Stimulated activated CD4-positive, alpha-beta T cell treated with anti-CD3 and anti-CD28 coated beads, TNF-alpha, amount 100 ng/mL, for 24 hours (primary cell): Measurements from ENCODE around the gene AARSD1.
"Not testable (repeated sequence)": the region's sequence is repeated elsewhere in the genome, so short reads cannot be mapped to it uniquely, and the experiment has no call there.

Source experiments
- DNase-seq, 3 experiments: peaks; one replicate each; pipeline ENCODE4 v3.0.0-alpha.2; 2020; ENCODE audit warnings: low read depth in 3 of 3

Gene AARSD1

DNA sequence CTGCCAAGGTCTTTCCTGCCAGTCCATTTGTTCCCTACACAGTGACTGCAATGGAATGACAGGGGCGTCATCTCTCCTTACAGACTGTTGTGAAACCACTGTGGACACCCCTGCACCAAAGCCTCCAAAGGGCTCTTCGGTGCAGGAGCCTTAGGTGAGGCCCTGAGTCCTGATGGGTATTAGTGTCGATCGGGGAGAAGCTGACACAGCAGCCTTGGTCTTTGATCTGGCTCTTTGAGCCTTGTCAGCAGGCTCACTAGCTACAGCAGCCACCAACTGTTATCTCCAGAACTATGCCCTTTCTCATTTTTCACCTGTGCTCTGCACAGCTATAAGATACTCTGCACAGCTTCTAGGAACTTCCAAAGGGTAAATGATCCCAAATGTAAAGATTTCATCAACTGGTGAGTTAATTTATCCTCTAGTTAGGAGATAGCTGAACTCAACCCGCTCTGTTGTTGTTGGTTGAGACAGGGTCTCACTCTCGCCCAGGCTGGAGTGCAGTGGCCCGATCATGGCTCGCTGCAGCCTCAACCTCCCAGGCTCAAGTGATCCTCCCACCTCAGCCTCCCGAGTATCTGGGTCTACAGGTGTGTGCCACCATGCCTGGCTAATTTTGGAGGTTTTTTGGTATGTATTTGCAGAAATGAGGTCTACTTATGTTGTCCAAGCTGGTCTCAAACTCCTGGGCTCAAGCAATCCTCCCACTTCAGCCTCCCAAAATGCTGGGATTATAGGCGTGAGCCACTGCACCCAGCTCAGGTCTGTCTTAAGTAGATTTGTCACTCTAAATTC is 44.0 kb downstream of the AARSD1 start:
- DNase-seq: no peak

DNA sequence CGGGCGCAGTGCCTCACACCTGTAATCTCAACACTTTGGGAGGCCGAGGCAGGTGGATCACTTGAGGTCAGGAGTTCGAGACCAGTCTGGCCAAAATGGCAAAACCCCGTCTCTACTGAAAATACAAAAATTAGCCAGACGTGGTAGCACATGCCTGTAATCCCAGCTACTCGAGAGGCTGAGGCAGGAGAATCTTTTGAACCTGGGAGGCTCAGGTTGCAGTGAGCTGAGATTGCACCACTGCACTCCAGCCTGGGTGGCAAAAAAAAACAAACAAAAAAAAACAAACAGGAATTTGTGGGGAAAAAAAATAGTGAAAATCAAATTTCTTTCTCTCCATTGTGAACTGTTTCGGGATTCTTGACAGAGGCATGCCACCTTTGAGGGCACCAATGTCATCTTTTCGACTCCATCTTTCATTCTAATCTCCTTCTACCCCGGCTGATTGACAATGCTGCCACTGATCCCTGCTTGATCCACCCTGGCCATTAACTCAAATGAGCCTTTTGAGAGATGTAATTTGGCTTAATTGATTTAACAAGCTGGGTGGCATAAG is 44.7 kb downstream of the AARSD1 start:
- DNase-seq: not testable (repeated sequence)

DNA sequence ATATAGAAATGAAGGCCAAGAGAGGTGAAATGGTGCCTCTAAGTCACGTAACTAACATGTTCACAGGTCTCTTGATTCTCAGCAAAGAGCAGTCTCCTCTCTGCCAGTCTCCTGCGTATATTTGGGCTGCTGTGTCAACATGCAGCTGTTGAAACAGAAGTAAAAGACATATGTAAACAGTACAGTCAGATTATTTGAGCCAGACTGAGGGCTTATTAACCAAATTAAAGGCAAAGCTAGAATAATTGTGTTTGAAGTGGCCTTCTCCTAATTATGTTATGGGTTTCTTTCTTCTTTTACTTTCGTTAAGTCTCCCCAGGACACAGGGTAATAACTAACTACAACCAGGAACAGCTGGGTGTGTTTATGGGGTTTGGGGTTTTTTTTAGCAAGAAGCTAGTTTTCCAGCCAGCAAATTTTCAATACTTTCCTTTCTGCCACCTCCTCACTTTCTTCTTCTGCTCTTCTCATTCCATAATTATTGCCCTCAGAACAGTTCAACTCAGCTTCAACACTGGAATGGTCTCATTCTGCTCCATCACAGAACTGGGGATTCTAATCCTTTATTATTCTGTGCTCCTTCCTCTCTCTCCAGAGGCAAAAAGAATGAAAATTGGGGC is 45.2 kb downstream of the AARSD1 start:
- DNase-seq: no peak

DNA sequence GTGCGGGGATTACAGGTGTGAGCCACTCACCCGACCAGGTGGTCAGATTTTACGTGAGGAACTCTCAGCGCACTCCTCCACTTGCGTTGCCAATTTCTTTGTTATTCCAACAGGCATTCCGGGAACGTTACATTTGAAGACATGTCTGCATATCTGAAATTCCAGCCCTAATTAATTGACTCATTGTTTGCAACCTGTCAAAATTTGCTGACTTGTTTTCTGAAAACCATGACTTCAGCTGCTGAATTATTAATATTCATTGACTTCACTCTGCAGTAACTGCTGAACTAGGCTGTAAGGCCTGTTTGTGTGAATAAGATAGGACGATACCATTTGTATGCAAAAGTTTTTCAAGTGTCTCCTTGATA is 47.0 kb downstream of the AARSD1 start:
- no peak for DNase-seq

DNA sequence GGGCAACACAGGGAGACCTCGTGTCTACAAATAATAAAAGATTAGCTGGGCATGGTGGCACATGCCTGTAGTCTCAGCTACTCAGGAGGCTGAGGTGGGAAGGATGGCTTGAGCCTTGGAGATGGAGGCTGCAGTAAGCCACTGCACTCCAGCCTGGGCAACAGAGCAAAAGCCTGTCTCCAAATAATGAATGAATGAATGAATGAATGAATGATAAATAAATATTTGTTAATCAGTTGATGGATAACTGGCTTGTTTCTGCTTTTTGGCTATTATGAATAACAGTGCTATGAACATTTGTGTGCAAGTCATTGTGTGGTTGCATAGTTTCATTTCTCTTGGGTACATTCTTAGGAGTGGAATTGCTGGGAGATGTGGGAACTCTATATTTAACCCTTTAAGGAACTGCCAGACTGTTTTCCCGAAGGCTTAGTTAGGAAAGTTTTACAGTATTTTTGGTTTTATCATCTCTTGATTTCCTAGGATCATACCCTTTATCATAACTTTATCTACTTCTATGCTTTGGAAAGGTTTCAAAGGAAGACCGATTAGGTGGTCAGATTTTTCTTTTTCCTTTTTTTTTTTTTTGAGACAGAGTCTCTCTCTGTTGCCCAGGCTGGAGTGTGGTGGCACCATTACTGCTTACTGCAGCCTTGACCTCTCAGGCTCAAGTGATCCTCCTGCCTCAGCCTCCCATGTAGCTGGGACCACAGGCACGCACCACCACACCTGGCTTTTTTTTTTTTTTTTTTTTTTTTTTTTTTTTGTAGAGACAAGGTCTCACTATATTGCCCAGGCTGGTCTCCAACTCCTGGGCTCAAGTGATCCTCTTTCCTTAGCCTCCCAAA is 47.6 kb downstream of the AARSD1 start:
- DNase-seq: not testable (repeated sequence)

DNA sequence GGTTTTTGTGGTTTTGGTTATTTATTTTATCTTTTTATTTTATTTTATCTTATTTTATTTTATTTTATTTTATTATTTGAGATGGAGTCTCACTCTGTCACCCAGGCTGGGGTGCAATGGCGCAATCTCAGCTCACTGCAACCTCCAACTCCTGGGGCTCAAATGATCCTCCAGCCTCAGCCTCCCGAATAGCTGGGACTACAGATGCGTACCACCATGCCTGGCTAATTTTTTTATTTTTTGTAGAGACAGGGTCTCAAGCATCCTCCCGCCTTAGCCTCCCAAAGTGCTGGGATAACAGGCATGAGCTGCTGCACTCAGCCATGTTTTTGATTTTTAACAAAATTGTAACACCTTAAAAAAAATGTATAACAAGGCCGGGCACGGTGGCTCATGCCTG is 49.0 kb downstream of the AARSD1 start:
- DNase-seq: not testable (repeated sequence)

DNA sequence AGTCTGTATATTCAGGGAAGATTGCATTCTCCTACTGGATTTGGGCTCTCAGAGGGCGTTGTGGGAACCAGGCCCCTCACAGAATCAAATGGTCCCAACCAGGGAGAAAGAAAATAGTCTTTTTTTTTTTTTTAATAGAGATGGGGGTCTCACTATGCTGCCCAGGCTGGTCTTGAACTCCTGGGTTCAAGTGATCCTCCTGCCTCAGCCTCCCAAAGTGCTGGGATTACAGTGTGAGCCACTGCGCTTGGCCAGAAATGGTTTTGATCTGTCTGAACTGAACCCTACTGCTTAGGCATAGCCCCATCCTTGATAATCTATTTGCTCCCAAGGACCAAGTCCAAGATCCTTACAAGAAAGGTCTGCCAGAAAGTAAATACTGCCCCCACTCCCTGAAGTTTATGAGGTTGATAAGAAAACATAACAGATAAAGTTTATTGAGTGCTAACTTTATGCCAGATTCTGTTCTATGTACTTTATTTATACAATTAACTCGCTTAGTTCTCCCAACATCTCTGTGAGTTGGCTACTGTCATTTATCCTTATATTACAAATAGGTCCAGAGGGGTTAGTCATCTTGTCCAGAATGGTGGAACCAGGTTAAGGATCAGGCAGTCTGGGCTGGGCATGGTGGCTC is 50.2 kb downstream of the AARSD1 start:
- DNase-seq: no peak

DNA sequence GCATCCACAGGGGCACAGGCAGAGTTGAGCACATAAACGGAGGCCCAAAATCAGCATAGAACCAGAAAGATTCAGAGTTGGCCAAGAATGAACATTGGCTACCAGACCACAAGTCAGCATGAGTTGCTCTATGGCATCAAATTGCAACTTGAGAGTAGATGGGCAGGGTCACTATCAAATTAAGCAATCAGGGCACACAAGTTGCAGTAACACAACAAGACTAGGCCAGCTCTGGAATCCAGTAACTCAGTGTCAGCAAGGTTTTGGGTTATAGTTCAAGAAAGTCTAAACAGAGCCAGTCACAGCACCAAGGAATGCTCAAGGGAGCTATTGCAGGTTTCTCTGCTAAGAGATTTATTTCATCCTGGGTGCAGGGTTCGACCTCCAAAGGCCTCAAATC is 50.7 kb downstream of the AARSD1 start:
- no peak for DNase-seq

DNA sequence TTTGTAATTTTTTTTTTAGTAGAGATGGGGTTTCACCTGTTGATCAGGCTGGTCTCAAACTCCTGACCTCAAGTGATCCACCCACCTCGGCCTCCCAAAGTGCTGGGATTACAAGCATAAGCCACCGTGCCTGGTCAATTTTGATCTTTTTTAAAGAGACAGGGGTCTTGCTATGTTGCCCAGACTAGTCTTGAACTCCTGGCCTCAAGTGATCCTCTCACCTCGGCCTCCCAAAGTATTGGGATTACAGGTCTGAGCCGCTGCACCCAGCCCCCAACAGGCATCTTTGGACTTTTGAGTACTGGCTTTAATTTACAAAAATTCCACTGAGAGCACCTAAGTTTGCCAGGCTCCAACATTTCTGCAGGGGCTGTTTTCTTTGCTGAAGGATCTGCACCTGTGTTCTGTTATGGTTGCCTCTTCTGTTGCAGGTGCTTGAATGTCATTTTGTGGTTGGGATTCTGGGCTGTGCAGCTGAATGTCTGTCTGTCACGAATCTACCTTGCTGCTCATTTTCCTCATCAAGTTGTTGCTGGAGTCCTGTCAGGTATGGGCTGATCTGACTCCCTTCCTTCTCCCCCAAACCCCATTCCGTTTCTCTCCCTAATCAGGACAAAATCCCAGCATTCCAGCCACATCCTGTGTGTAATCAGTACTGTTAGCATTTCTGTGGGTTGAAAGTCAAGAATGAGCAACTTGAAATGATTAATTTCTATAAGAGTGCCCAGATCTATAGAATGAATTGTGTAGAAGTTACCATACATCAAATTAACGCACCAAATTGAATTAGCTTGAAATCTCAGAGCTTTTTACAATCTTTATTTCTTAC is 55.2 kb downstream of the AARSD1 start:
- no peak for DNase-seq

DNA sequence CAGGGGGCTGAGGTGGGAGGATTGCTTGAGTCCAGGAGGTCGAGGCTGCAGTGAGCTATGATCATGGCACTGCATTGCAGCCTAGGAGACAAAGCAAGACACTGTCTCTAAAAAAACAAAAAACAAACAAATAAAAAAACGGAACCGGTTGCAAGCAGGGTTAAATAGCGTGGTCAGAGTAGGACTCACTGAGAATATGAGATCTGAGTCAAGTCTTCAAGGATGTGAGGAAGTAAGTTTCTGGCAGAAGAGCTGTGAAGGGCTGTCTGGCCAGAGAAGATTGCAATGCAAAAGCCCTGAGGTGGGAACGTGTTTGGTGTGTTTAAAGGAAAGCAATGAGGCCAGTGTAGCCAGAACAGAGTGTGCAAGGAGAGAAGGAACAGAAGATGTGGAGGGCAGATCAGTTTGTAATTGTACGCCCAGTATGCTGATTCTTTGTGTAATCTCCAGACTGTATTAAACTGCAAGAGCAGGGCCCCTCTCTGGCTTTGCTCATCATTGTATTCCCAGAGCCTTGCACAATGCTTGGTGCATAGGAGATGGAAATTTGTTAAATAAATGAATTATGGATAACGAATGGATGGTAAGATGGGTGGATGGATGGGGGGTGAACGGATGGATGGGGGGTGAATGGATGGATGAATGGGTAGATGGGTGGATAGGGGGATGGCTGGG is 57.3 kb downstream of the AARSD1 start:
- DNase-seq: no peak

DNA sequence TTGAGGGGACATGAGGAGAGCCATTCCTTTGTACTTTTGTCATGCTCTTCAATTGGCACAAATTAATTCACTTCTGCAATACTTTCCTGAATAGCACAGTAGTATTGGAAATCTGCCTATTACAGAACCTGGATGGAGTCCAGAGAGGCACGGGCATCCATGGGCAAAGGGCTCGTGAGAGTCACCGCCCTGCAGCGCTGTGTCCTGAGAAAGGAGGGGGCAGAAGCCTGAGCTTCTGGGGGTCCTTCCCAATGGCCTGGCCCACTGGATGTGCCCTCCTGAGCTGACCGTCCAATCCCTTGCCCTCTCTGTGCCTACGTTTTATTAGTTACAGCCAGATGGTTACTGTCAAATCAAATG is 60.2 kb downstream of the AARSD1 start:
- no peak for DNase-seq

DNA sequence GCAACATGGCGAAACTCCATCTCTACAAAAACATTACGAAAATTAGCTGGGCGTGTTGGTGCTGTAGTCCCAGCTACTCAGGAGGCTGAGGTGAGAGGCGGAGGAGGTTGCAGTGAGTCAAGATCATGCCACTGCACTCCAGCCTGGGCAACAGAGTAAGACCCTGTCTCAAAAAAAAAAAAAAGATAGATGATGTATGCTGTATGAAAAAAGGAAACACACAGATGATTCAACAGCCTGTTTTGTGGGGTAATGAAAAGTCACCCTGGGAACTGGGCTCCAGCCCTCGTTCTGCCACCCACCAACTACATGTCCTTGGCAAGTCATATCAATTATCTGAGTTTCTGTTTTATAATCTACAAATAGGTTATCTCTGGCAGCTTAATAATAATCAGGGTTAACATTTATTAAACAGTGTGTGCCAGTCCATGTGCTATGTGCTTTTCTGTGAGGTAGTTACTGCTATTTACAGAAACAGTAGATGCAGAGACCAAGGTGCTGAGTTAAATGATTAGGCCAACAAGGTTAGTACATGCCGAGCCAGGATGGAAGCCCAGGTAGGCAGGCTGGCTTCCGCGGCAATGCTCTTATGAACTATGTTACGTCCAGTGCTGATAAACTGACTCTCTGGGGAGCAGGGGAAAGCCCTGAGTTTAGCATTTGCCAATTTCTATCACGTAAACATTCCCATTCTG is 62.6 kb downstream of the AARSD1 start:
- no peak for DNase-seq
